HuH-7 (cell line): ENCODE data around the gene ALPP.
A peak's percentile ranks its signal among the peaks of the same experiment; 100 is the strongest.
"Not testable (repeated sequence)": the region's sequence is repeated elsewhere in the genome, so short reads cannot be mapped to it uniquely, and the experiment has no call there.

Source experiments
- DNase-seq: peaks from one replicate; pipeline ENCODE4 v3.0.0; 2011; ENCODE audit warnings: low spot score

Gene ALPP

GRCh38 chr2:232341061-232341738 lies 37.4 kb upstream of the ALPP start:
- peak; percentile 56 for DNase-seq

- no peak for DNase-seq
Observed at GRCh38 chr2:232341739-232342126, 36.8 kb upstream of the ALPP start.

- DNase-seq = no peak
Observed at GRCh38 chr2:232342635-232343565, 35.7 kb upstream of the ALPP start.

GRCh38 chr2:232343821-232344220 lies 34.7 kb upstream of the ALPP start:
- no peak for DNase-seq

- DNase-seq = no peak
Observed at GRCh38 chr2:232345251-232345650, 33.3 kb upstream of the ALPP start.

GRCh38 chr2:232347369-232347768 lies 31.2 kb upstream of the ALPP start:
- no peak for DNase-seq

GRCh38 chr2:232348936-232349335 lies 29.6 kb upstream of the ALPP start:
- DNase-seq = no peak

- no peak for DNase-seq
Observed at GRCh38 chr2:232349546-232349945, 29.0 kb upstream of the ALPP start.

- DNase-seq = no peak
Observed at GRCh38 chr2:232349946-232350635, 28.5 kb upstream of the ALPP start.

- DNase-seq = no peak
Observed at GRCh38 chr2:232350804-232351685, 27.5 kb upstream of the ALPP start.

- no peak for DNase-seq
Observed at GRCh38 chr2:232351686-232352510, 26.7 kb upstream of the ALPP start.

- DNase-seq = no peak
Observed at GRCh38 chr2:232352511-232353091, 25.9 kb upstream of the ALPP start.

GRCh38 chr2:232353096-232353495 lies 25.5 kb upstream of the ALPP start:
- no peak for DNase-seq

- DNase-seq = no peak
Observed at GRCh38 chr2:232353660-232354059, 24.9 kb upstream of the ALPP start.

GRCh38 chr2:232354069-232354468 lies 24.5 kb upstream of the ALPP start:
- DNase-seq = no peak

- no peak for DNase-seq
Observed at GRCh38 chr2:232361646-232362045, 16.9 kb upstream of the ALPP start.

GRCh38 chr2:232362174-232362900 lies 16.2 kb upstream of the ALPP start:
- DNase-seq = no peak

- DNase-seq = not testable (repeated sequence)
Observed at GRCh38 chr2:232363064-232363783, 15.3 kb upstream of the ALPP start.
